ENCODE measurements around the gene SFTPD. TPM values are rescaled to one million over a fixed set of nuclear protein-coding genes. Genes with fewer than 3 reads are reported as not detected.
"Not testable (repeated sequence)": the region's sequence is repeated elsewhere in the genome, so short reads cannot be mapped to it uniquely, and the experiment has no call there.

The SFTPD gene
- total RNA-seq, 8 experiments from 2014 or later, result 0.22 to 1.5 (median 0.65) TPM; not detected in 4

DNA sequence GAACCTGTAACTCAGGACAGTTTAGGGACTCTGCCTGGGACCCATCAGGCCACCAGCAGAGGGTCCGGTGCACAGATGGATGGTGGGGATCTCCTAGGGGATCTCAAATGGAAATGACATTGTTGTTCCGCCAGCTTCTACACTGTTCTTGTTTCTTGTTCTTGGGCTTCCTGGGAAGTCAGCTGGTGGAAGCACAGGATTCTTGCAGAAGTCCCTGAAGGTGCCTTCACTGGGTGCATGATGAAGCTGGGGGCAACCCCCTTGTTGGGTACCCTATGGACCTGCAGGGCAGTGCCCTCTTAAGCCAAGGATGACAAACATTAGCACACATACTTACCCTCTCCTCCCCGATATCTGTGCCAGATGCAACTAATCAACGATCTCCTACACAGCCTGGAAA is 18.6 kb downstream of the SFTPD start:
- 0 to 89% (median 83%) methylated on average over 1 to 4 of the region's 4 CpGs; no CpG with 5 or more reads in 5 of the 10 experiments for WGBS, 10 experiments
- in situ Hi-C loops (cut with MboI; ENCODE audit: low pct_unique_long_range_greater_than_20kb in 2 of 9, low sequenced_read_pairs in 9 of 9, unreplicated experiment in 9 of 9), result loop anchor here in 3 of 9 experiments (25.0 kb wide), 1 partner anchor 368 kb away; the partner anchor contains the start of gene SFTPA2 (in 3 of the 3)
- no peak overlapping the region for H3K4me3 ChIP-seq
- no peak overlapping the region for H3K27ac ChIP-seq
- no peak for ATAC-seq (replicated peaks in 6 of 8)
- H3K4me1 ChIP-seq (replicated peaks in 1 of 2), result no peaks in the 10 kb centered on the region

DNA sequence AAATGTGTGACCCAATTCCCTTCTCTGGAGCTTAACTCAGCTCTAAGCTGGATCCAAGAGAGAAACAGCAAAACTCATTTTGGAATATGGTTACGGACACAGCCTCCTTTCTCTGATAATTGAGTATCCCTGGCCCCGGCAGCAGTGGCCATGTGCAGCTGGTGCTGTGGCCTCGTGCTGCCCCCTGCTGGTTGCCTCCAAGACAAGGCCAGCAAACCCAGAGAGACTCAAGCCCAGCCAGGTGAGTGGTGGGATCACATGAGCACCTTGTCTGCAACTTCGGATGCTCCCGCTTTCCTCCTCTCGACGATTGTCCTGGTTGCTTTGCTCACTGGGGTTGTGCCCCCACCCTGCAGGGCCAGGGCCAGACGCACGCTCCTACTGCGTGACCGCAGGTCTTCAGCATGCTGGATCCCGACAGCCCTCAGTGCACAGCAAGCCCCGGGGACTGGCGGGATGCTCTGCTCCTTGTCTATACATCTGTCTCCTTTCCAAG is 19.4 kb downstream of the SFTPD start:
- in situ Hi-C loops (cut with MboI; ENCODE audit: low pct_unique_long_range_greater_than_20kb in 2 of 9, low sequenced_read_pairs in 9 of 9, unreplicated experiment in 9 of 9), result loop anchor here in 3 of 9 experiments (25.0 kb wide), 1 partner anchor 367 kb away; the partner anchor contains the start of gene SFTPA2 (in 3 of the 3)
- no peak overlapping the region for H3K27ac ChIP-seq
- no peaks in the 10 kb centered on the region for H3K4me1 ChIP-seq (replicated peaks in 1 of 2)
- 0 to 40% (median 17%) methylated on average over 1 to 5 of the region's 14 CpGs; no CpG with 5 or more reads in 2 of the 10 experiments for WGBS, 10 experiments
- no peak overlapping the region for H3K4me3 ChIP-seq
- peak; percentile 74 to 99 (median 90) for ATAC-seq (replicated peaks in 6 of 8)

DNA sequence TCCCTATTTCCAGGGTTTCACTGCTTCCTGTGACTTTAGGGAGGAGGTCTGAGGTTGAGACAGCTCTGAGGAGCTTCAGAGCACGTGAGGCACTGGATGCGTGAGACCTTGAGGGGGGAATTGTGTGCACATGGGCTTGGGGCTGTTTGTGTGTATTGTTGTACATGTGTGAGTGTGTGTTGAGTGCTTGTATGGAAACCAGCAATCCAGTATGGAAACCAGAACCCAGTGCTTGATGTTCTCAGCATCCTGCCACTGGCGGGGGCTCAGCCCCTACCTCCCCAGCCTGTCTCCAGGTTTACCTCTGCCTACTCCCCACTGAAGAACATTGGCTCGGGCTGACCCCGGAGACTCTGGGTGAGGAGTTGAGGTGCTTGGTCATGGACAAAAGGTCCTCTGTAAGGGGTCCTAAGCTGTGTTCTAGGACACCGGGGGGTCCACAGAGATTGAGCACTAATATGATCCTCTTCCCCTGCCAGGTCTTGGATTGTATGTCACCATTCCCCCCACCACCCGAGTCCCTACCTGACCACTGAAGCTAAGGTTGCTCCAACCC is 20.8 kb downstream of the SFTPD start:
- in situ Hi-C loops (cut with MboI; ENCODE audit: low pct_unique_long_range_greater_than_20kb in 2 of 9, low sequenced_read_pairs in 9 of 9, unreplicated experiment in 9 of 9), result loop anchor here in 3 of 9 experiments (25.0 kb wide), 1 partner anchor 366 kb away; the partner anchor contains the start of gene SFTPA2 (in 3 of the 3)

DNA sequence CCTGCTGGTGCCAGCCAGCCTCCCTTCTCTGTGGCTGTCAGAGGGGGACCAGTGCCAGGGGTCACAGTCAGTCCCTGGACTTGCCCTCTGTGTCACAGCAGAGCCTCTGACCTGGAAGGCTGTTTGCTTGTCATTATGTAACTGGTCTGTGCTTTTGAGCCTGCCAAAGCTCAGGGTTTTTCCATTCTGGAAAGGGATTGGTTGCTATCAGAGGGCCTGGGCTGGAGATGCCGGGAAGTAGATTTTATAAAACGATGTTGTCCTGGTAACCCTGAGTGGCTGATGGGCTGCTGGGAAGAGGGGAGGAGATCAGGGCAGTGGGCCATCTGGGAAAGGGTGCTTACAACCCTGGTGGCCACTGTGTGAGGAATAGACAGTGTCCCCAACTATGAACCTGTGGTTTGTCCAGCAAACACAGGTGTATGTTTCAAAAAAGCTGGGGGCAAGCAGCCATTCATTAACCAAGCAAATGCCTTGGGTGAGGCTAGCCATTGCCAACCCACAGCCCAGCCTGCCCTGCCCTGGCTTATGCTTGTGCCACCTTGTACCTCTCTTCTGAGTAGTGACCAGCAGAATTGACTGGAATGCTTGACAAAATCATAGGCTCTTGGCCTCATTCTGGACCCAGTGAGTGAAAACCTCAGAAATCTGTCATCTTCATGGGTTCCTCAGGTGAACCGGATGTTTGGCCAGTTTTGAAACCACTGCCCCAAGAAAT is 21.6 kb downstream of the SFTPD start:
- in situ Hi-C loops (cut with MboI; ENCODE audit: low pct_unique_long_range_greater_than_20kb in 2 of 9, low sequenced_read_pairs in 9 of 9, unreplicated experiment in 9 of 9), result loop anchor here in 3 of 9 experiments (25.0 kb wide), 1 partner anchor 365 kb away; the partner anchor contains the start of gene SFTPA2 (in 3 of the 3)
- H3K27ac ChIP-seq, result no peak overlapping the region
- ATAC-seq (replicated peaks in 6 of 8), result peak in 2 of 8 experiments; percentile 27 to 71
- no peak overlapping the region for H3K4me3 ChIP-seq
- H3K4me1 ChIP-seq (replicated peaks in 1 of 2), result no peaks in the 10 kb centered on the region
- 14 to 100% (median 70%) methylated on average over 1 to 3 of the region's 3 CpGs; no CpG with 5 or more reads in 2 of the 10 experiments for WGBS, 10 experiments

More for the DNA sequence above, 20.8 kb downstream of the SFTPD start:
- ATAC-seq (replicated peaks in 6 of 8), result no peak
- Histone ChIP-seq H3K27ac (no peak overlapping the region), H3K4me3 (no peak overlapping the region), H3K4me1 (replicated peaks in 1 of 2) (no peaks in the 10 kb centered on the region)
- 87 to 100% (median 93%) methylated on average over 2 to 4 of the region's 7 CpGs; no CpG with 5 or more reads in 7 of the 10 experiments for WGBS, 10 experiments

DNA sequence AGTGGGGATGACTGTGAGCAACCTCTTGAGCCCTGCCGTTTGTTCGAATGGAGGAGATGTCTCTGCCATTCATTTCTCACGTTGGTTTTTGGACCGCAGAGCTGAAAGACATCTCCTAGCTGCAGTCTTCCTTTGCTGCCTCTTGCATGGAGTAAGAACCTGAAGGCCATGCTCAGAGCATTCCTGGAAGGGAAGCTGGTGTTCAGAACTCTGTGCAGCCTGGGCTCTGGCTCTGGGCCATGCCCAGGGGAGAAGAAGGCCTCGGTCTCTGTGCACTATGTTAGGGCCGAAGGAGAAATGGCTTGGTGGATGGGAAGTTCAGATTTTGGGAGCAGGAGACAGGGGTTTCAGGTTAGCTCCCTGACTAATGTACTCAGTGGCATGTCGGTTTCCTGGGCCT is 22.9 kb downstream of the SFTPD start:
- no peak overlapping the region for H3K27ac ChIP-seq
- in situ Hi-C loops (cut with MboI; ENCODE audit: low pct_unique_long_range_greater_than_20kb in 2 of 9, low sequenced_read_pairs in 9 of 9, unreplicated experiment in 9 of 9), result loop anchor here in 3 of 9 experiments (25.0 kb wide), 1 partner anchor 364 kb away; the partner anchor contains the start of gene SFTPA2 (in 3 of the 3)

DNA sequence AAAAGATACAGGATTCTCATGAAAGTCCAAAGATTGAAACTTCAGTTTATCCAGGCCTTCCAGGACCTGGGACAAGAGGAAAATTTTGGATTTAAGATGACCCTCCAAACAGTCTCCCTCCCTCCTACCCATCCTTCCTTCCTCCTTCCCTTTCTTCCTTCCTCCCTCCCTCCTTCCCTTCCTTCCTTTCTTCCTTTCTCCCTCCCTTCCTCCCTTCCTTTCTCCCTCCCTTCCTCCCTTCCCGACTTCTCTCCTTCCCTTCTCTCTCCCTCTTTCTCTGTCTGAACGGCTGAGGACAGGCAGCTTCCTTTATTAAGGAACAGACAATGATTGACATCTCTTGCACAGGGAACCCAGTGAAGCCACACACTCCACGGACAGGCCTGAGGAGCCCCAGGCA is 23.3 kb downstream of the SFTPD start:
- WGBS, 10 experiments, result 20 to 90% (median 50%) methylated on average over 1 to 3 of the region's 3 CpGs; no CpG with 5 or more reads in 1 of the 10 experiments
- no peak overlapping the region for H3K4me3 ChIP-seq
- in situ Hi-C loops (cut with MboI; ENCODE audit: low pct_unique_long_range_greater_than_20kb in 2 of 9, low sequenced_read_pairs in 9 of 9, unreplicated experiment in 9 of 9), result loop anchor here in 3 of 9 experiments (25.0 kb wide), 1 partner anchor 363 kb away; the partner anchor contains the start of gene SFTPA2 (in 3 of the 3)
- H3K4me1 ChIP-seq (replicated peaks in 1 of 2), result no peaks in the 10 kb centered on the region
- no peak overlapping the region for H3K27ac ChIP-seq
- no peak for ATAC-seq (replicated peaks in 6 of 8)

More for the DNA sequence above, 22.9 kb downstream of the SFTPD start:
- Histone ChIP-seq H3K4me1 (replicated peaks in 1 of 2) (no peaks in the 10 kb centered on the region), H3K4me3 (no peak overlapping the region)
- no peak for ATAC-seq (replicated peaks in 6 of 8)
- WGBS, 10 experiments, result 58 to 93% (median 86%) methylated on average over 2 to 5 of the region's 7 CpGs; no CpG with 5 or more reads in 3 of the 10 experiments

DNA sequence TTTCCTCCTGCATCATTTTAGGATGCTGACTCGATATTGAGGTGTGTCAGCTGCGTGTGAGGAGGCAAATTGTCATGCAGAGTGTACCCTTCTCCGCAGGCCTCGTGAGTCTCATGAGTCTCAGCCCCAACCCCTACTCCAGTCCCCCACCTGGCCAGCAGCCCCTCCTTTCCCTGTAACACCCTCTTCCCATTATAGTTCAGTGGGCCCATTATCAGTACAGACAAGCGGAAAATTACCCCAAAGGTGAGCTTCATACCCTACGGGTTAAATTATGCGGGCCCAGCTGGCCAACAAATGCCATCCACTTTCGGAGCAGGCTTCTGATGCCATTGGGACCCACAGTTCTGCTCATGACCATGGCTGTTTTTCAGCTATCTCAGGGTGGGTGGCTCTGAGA is 25.2 kb downstream of the SFTPD start:
- no peak overlapping the region for H3K27ac ChIP-seq
- in situ Hi-C loops (cut with MboI; ENCODE audit: low pct_unique_long_range_greater_than_20kb in 2 of 9, low sequenced_read_pairs in 9 of 9, unreplicated experiment in 9 of 9), result loop anchor here in 1 of 9 experiments (25.0 kb wide), 1 partner anchor 89 kb away; no protein-coding TSS in a partner anchor
- 60 to 100% (median 89%) methylated on average over 1 to 4 of the region's 8 CpGs; no CpG with 5 or more reads in 3 of the 10 experiments for WGBS, 10 experiments
- no peak for ATAC-seq (replicated peaks in 6 of 8)
- no peaks in the 10 kb centered on the region for H3K4me1 ChIP-seq (replicated peaks in 1 of 2)
- H3K4me3 ChIP-seq, result no peak overlapping the region

DNA sequence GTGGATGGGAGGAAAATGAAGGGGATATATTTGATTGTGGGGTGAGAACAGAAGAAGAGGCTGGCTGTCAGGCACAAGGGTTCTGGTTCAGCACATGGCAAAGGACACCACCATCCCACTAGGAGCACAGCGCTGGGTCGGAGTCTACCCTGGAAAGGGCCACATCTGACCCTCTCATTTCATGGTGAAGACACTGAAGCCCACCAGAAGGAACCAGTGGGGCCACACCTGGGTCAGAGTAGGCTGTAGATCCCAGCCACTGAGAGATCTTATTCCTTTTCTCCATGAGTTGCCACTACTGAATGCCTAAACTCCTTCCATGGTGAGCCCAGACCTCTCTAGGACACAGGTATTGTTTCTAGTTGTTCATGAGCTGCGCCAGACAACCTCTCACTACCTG is 25.8 kb downstream of the SFTPD start:
- no peak overlapping the region for H3K27ac ChIP-seq
- in situ Hi-C loops (cut with MboI; ENCODE audit: low pct_unique_long_range_greater_than_20kb in 2 of 9, low sequenced_read_pairs in 9 of 9, unreplicated experiment in 9 of 9), result loop anchor here in 1 of 9 experiments (25.0 kb wide), 1 partner anchor 89 kb away; no protein-coding TSS in a partner anchor
- no peak for ATAC-seq (replicated peaks in 6 of 8)
- WGBS, 10 experiments, result 89 to 100% (median 100%) methylated on average over 1 to 3 of the region's 3 CpGs; no CpG with 5 or more reads in 5 of the 10 experiments
- no peaks in the 10 kb centered on the region for H3K4me1 ChIP-seq (replicated peaks in 1 of 2)
- H3K4me3 ChIP-seq, result no peak overlapping the region

DNA sequence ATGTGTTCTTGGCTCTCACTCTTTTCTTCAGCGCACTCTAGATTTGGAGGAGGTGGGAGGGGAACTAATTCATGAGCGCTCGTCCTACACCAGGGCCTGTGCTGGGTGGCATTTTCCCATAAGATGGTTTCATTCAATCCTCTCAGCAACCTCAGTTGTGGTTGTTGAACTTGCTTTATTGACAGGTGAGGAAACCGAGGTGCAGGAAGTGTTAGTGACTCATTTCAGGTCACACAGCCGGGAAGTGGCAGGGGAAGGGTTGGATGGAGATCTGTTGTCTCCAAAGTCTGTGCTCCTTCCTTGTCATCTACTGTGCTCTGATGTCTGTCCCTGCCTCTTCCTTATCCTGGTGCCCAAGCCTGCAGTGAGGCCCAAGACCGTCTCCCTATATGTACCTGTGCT is 26.9 kb downstream of the SFTPD start:
- H3K4me3 ChIP-seq; H3K4me1 ChIP-seq (replicated peaks in 1 of 2); ATAC-seq (replicated peaks in 6 of 8); H3K27ac ChIP-seq: not testable (repeated sequence)
- 100% methylated on average over 2 to 3 of the region's 6 CpGs; no CpG with 5 or more reads in 8 of the 10 experiments for WGBS, 10 experiments
- in situ Hi-C loops (cut with MboI; ENCODE audit: low pct_unique_long_range_greater_than_20kb in 2 of 9, low sequenced_read_pairs in 9 of 9, unreplicated experiment in 9 of 9), result loop anchor here in 1 of 9 experiments (25.0 kb wide), 1 partner anchor 90 kb away; no protein-coding TSS in a partner anchor

DNA sequence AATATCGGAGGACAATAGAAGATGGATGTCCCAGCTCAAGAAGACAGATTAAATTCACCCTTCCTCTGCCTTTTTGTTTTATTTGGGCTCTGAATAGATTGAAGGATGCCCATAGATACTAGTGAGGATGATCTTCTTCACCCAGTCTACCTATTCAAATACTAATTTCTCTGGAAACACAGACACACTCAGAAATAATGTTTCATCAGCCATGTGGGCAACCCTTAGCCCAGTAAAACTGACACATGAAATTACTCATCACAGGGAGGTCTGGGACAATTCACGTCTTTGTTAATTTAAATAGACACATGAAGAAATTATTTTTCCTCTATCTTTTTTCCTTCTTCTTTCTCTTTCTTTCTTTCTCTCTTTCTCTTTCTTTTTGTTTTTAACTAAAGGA is 33.1 kb downstream of the SFTPD start:
- WGBS, 10 experiments, result 20 to 100% (median 76%) methylated on average over 1 to 2 of the region's 2 CpGs; no CpG with 5 or more reads in 3 of the 10 experiments
- H3K4me1 ChIP-seq (replicated peaks in 1 of 2); ATAC-seq (replicated peaks in 6 of 8); H3K27ac ChIP-seq; H3K4me3 ChIP-seq: not testable (repeated sequence)
- in situ Hi-C loops (cut with MboI; ENCODE audit: low pct_unique_long_range_greater_than_20kb in 2 of 9, low sequenced_read_pairs in 9 of 9, unreplicated experiment in 9 of 9), result loop anchor here in 1 of 9 experiments (25.0 kb wide), 1 partner anchor 96 kb away; no protein-coding TSS in a partner anchor

DNA sequence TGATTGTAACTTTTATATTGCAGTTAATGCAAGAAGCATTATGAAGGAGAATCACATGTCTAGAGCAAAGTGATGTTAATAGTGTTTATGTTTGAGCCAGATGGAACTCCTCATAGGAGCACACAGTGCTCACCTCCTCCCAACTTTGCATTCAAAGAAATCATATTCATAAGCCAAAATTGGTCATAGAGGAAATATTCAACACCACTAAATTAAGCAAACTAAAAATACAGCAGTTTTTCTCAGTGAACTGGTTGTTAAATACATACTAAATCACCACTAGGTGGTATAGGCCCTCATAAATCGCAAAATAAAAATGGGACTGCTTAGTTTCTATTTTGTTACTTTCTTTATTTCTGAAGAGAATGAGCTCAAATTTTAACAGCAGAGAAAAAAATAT is 34.4 kb downstream of the SFTPD start:
- ATAC-seq (replicated peaks in 6 of 8), result peak in 3 of 8 experiments; percentile 61 to 77 (median 67)
- H3K27ac ChIP-seq; H3K4me3 ChIP-seq; H3K4me1 ChIP-seq (replicated peaks in 1 of 2): not testable (repeated sequence)
- in situ Hi-C loops (cut with MboI; ENCODE audit: low pct_unique_long_range_greater_than_20kb in 2 of 9, low sequenced_read_pairs in 9 of 9, unreplicated experiment in 9 of 9), result loop anchor here in 1 of 9 experiments (25.0 kb wide), 1 partner anchor 98 kb away; no protein-coding TSS in a partner anchor
- 90 to 100% (median 100%) methylated on average over 1 of the region's 1 CpG; no CpG with 5 or more reads in 5 of the 10 experiments for WGBS, 10 experiments

DNA sequence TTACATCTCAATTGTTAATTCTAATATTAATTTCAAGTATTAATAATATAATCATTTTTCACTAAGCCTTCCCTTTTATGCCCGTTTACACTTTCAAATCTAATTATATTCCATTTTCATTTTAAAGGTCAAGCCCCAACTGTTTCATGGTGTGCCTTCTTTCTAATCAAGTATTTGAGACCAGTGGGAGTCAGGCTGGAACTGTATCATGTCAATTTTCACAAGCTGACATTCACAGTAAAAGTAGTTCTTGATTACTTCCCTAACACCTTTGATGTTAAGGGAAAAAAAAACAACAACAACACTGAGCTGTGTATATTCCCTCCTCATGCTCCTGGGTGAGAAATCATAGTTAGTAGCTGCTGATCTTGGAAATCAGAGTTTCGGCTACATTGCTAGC is 38.1 kb downstream of the SFTPD start:
- ATAC-seq (replicated peaks in 6 of 8), result no peak
- WGBS, 10 experiments, result 73 to 100% (median 88%) methylated on average over 1 to 2 of the region's 2 CpGs

More for the DNA sequence above, 38.1 kb downstream of the SFTPD start:
- H3K4me1 ChIP-seq (replicated peaks in 1 of 2), result no peaks in the 10 kb centered on the region
- H3K27ac ChIP-seq, result no peak overlapping the region
- no peak overlapping the region for H3K4me3 ChIP-seq
- in situ Hi-C loops (cut with MboI; ENCODE audit: low pct_unique_long_range_greater_than_20kb in 2 of 9, low sequenced_read_pairs in 9 of 9, unreplicated experiment in 9 of 9), result loop anchor here in 1 of 9 experiments (25.0 kb wide), 1 partner anchor 101 kb away; no protein-coding TSS in a partner anchor

All from motor neuron (in vitro differentiated cells).